Adrenal gland (tissue), 5 donors: ENCODE results near the gene CD200R1.

Experiments used
- CTCF ChIP-seq, 6 experiments: fragments of 450-650 bp in 4 of 6; fragments of 200-600 bp in 2 of 6; sonication (generic) in 1 of 6; IDR thresholded peaks; 1 replicate in 5 of 6; 2 replicates in 1 of 6; pipeline versions ENCODE4 v1.5.1 to v1.8.0; 2016 to 2021; ENCODE audit warnings: antibody characterized with exemption in 6 of 6, mild to moderate bottlenecking in 2 of 6, moderate library complexity in 1 of 6
- POLR2A ChIP-seq, 2 donors: fragments of 450-650 bp; IDR thresholded peaks; one replicate each; pipeline ENCODE4 v1.6.1; 2017; ENCODE audit warnings: antibody characterized with exemption in 2 of 2, mild to moderate bottlenecking in 2 of 2, moderate library complexity in 1 of 2
- donor health status: DM: no; HTN: no; CAD: no.

- no peak for TF ChIP-seq CTCF (IDR thresholded peaks at IDR 0.05)
- TF ChIP-seq POLR2A (IDR thresholded peaks at IDR 0.05): no peak
These were observed 2.7 kb downstream of the CD200R1 start for GRCh38 chr3:112972158-112972557.
